ENCODE data around the gene ICAM4.
A peak's percentile ranks its signal among the peaks of the same experiment; 100 is the strongest.
"Not testable (repeated sequence)": the region's sequence is repeated elsewhere in the genome, so short reads cannot be mapped to it uniquely, and the experiment has no call there.

Gene ICAM4

GRCh38 chr19:10286803-10287737 is at the start of gene ICAM4:
Gene ICAM4 (plus strand): TSS chr19:10286955. CDS start chr19:10287013, 58 bp downstream.
- no peak for TF ChIP-seq CTCF (IDR thresholded peaks at IDR 0.05; ENCODE audit: unreplicated experiment in 3 of 3)
- peaks cover 81% of the 10 kb centered on the region for H3K27me3 Mint-ChIP-seq (ENCODE audit: low read depth)
- peak within 1 kb of the TSS; percentile 29 to 50 (median 32) for H3K4me3 Mint-ChIP-seq
- peaks cover 6% of the 10 kb centered on the region for H3K36me3 Mint-ChIP-seq (ENCODE audit: low read depth)
- peaks cover 25% of the 10 kb centered on the region for H3K4me1 Mint-ChIP-seq
- peak within 1 kb of the TSS; percentile 91 to 97 (median 93) for H3K27ac Mint-ChIP-seq
- H3K9me3 Mint-ChIP-seq: no peaks in the 10 kb centered on the region

- peaks cover 27% of the 10 kb centered on the region for H3K4me1 Mint-ChIP-seq
- H3K27ac Mint-ChIP-seq: peak overlapping the region; percentile 93 to 100 (median 99)
- no peaks in the 10 kb centered on the region for H3K9me3 Mint-ChIP-seq
- no peaks in the 10 kb centered on the region for H3K36me3 Mint-ChIP-seq (ENCODE audit: low read depth)
- H3K4me3 Mint-ChIP-seq: peak overlapping the region in 2 of 3 experiments; percentile 62 to 66
- TF ChIP-seq CTCF (IDR thresholded peaks at IDR 0.05; ENCODE audit: unreplicated experiment in 3 of 3): no peak
- no peaks in the 10 kb centered on the region for H3K27me3 Mint-ChIP-seq (ENCODE audit: low read depth)
Observed at GRCh38 chr19:10237702-10238101, 49.1 kb upstream of the ICAM4 start.

- no peaks in the 10 kb centered on the region for H3K36me3 Mint-ChIP-seq (ENCODE audit: low read depth)
- peak overlapping the region in 2 of 3 experiments; percentile 62 to 66 for H3K4me3 Mint-ChIP-seq
- TF ChIP-seq CTCF (IDR thresholded peaks at IDR 0.05; ENCODE audit: unreplicated experiment in 3 of 3): no peak
- H3K4me1 Mint-ChIP-seq: peaks cover 27% of the 10 kb centered on the region
- H3K27me3 Mint-ChIP-seq (ENCODE audit: low read depth): no peaks in the 10 kb centered on the region
- H3K9me3 Mint-ChIP-seq: no peaks in the 10 kb centered on the region
- peak overlapping the region; percentile 93 to 100 (median 99) for H3K27ac Mint-ChIP-seq
Observed at GRCh38 chr19:10238172-10238783, 48.5 kb upstream of the ICAM4 start.

- H3K4me1 Mint-ChIP-seq: peaks cover 13% of the 10 kb centered on the region
- not testable (repeated sequence) for H3K27me3 Mint-ChIP-seq (ENCODE audit: low read depth); H3K36me3 Mint-ChIP-seq (ENCODE audit: low read depth); H3K9me3 Mint-ChIP-seq; H3K4me3 Mint-ChIP-seq; H3K27ac Mint-ChIP-seq
Observed at GRCh38 chr19:10241826-10242449, 44.8 kb upstream of the ICAM4 start.

- no peak overlapping the region for H3K4me3 Mint-ChIP-seq
- no peaks in the 10 kb centered on the region for H3K9me3 Mint-ChIP-seq
- H3K36me3 Mint-ChIP-seq (ENCODE audit: low read depth): no peaks in the 10 kb centered on the region
- no peak for TF ChIP-seq CTCF (IDR thresholded peaks at IDR 0.05; ENCODE audit: unreplicated experiment in 3 of 3)
- H3K4me1 Mint-ChIP-seq: peaks cover 3% of the 10 kb centered on the region
- H3K27me3 Mint-ChIP-seq (ENCODE audit: low read depth): no peaks in the 10 kb centered on the region
- no peak overlapping the region for H3K27ac Mint-ChIP-seq
Observed at GRCh38 chr19:10243606-10244005, 43.1 kb upstream of the ICAM4 start.
